ENCODE results near the gene PRR30.

DNA sequence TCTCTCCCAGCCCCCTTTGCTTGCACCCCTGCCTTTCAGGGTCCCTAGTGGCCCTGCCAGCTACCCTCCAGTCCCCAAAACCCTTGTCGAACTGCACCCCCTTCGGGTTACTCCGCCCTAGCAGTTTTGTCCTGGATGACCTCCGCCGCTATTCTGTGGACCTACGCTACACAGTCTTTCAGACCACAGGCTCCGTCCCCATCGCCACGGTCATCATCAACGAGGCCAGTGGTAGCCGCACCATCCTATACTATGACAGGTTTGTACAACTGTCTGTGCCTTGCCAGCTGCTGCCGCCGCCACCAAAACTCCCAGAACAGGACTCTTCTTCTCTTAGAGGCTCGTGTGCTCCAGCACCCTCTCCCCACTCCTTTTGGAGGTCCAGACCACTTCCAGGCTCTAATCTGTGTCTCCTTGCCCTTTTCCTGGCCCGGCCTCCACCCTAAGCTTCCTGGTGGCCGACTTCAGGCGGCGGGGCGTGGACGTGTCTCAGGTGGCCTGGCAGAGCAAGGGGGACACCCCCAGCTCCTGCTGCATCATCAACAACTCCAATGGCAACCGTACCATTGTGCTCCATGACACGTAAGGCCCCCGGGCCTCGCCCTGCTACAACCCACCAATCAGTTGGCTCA is 44.7 kb downstream of the PRR30 start:
- no peak for TF ChIP-seq CTCF (IDR thresholded peaks at IDR 0.05)
- TF ChIP-seq POLR2A (IDR thresholded peaks at IDR 0.05) = no peak

Measured in right lobe of liver (tissue), 4 donors.